Measurements from ENCODE around the gene SLC25A5.

DNA sequence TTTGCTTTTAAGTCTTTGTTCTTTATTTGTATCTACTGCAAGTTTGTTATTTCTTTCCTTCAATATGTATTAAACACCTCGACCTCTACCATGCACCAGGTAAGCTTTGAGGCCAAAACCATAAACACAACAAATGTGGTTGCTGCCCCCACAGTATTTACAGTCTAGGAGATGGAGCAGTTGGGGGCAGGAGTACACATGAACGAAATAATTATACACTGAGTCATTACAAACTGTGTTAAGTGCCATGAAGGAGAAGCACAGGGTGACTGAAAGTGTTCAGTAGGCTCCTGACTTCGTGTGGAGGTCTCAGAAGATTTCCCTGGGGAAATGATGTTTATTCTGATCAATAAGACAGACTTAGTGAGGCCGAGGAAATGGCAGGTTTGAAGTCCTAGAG lies 38.8 kb upstream of the SLC25A5 start:
- TF ChIP-seq, protein P1, sequence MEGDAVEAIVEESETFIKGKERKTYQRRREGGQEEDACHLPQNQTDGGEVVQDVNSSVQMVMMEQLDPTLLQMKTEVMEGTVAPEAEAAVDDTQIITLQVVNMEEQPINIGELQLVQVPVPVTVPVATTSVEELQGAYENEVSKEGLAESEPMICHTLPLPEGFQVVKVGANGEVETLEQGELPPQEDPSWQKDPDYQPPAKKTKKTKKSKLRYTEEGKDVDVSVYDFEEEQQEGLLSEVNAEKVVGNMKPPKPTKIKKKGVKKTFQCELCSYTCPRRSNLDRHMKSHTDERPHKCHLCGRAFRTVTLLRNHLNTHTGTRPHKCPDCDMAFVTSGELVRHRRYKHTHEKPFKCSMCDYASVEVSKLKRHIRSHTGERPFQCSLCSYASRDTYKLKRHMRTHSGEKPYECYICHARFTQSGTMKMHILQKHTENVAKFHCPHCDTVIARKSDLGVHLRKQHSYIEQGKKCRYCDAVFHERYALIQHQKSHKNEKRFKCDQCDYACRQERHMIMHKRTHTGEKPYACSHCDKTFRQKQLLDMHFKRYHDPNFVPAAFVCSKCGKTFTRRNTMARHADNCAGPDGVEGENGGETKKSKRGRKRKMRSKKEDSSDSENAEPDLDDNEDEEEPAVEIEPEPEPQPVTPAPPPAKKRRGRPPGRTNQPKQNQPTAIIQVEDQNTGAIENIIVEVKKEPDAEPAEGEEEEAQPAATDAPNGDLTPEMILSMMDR (IDR thresholded peaks at IDR 0.05 in 2 of 3, conservative IDR thresholded peaks at IDR 0.05 in 1 of 3; ENCODE audit: borderline replicate concordance in 1 of 3, insufficient read depth in 1 of 3, low read depth in 2 of 3, low read length in 2 of 3) = no peak
- TF ChIP-seq POLR2AphosphoS5 (IDR thresholded peaks at IDR 0.05; ENCODE audit: low read depth, low read length) (no peak), YY1 (IDR thresholded peaks at IDR 0.05; ENCODE audit: extremely low read depth, insufficient replicate concordance, low read depth, low read length) (no peak), EGR1 (IDR thresholded peaks at IDR 0.05; ENCODE audit: low read depth) (no peak), POLR2A (IDR thresholded peaks at IDR 0.05; ENCODE audit: borderline replicate concordance, extremely low read depth, insufficient read depth, insufficient read length) (no peak), CEBPB (IDR thresholded peaks at IDR 0.05; ENCODE audit: low read depth) (no peak), EZH2phosphoT487 (IDR thresholded peaks at IDR 0.05; ENCODE audit: borderline replicate concordance) (no peak)
- TF ChIP-seq, protein P2, sequence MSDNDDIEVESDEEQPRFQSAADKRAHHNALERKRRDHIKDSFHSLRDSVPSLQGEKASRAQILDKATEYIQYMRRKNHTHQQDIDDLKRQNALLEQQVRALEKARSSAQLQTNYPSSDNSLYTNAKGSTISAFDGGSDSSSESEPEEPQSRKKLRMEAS (IDR thresholded peaks at IDR 0.05) = no peak
- TF ChIP-seq, protein P3, sequence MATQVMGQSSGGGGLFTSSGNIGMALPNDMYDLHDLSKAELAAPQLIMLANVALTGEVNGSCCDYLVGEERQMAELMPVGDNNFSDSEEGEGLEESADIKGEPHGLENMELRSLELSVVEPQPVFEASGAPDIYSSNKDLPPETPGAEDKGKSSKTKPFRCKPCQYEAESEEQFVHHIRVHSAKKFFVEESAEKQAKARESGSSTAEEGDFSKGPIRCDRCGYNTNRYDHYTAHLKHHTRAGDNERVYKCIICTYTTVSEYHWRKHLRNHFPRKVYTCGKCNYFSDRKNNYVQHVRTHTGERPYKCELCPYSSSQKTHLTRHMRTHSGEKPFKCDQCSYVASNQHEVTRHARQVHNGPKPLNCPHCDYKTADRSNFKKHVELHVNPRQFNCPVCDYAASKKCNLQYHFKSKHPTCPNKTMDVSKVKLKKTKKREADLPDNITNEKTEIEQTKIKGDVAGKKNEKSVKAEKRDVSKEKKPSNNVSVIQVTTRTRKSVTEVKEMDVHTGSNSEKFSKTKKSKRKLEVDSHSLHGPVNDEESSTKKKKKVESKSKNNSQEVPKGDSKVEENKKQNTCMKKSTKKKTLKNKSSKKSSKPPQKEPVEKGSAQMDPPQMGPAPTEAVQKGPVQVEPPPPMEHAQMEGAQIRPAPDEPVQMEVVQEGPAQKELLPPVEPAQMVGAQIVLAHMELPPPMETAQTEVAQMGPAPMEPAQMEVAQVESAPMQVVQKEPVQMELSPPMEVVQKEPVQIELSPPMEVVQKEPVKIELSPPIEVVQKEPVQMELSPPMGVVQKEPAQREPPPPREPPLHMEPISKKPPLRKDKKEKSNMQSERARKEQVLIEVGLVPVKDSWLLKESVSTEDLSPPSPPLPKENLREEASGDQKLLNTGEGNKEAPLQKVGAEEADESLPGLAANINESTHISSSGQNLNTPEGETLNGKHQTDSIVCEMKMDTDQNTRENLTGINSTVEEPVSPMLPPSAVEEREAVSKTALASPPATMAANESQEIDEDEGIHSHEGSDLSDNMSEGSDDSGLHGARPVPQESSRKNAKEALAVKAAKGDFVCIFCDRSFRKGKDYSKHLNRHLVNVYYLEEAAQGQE (IDR thresholded peaks at IDR 0.05; ENCODE audit: low read depth) = no peak
